Endothelial cell of umbilical vein (primary cell): Measurements from ENCODE around the gene GSG1L. TPM values are rescaled to one million over a fixed set of nuclear protein-coding genes. Genes with fewer than 3 reads are reported as not detected.

ENCODE experiments used
- BruUV-seq: library from RNA; stranded (reverse); fragments of 400-500 nt; replicated peaks from 2 replicates; lab custom pipeline; 2021; lab: Mats Ljungman, UMichigan
- CTCF ChIA-PET: fragments of 300-600, 350-600 bp; sonication (Branson Sonifier 250); formaldehyde crosslinking; loops from one replicate; lab custom pipeline; 2021; ENCODE audit warnings: antibody characterized with exemption, inconsistent platforms; lab: Charles Lee
- POLR2A ChIA-PET: fragments of 300-600, 350-600 bp; sonication (Branson Sonifier 250); formaldehyde crosslinking; loops from one replicate; lab custom pipeline; 2021; ENCODE audit warnings: antibody characterized with exemption, inconsistent platforms; lab: Charles Lee
- DNase-seq: peaks from one replicate; pipeline ENCODE4 v3.0.0-alpha.2; 2011; ENCODE audit warnings: low read depth, low spot score
- FAIRE-seq: peaks from 2 replicates; lab custom pipeline; 2011; peaks lifted over from hg19 to GRCh38; lab: Jason Lieb, UNC
- H2AFZ ChIP-seq: 2 replicates; pipeline ENCODE4 v1.6.0; 2012; ENCODE audit warnings: low read depth, low read length, control low read depth, inconsistent platforms
- H3K27ac ChIP-seq: 2 replicates; pipeline ENCODE4 v1.5.1; 2011; ENCODE audit warnings: low read depth, mild to moderate bottlenecking, control low read depth, low read length, moderate library complexity; ENCODE audit not compliant: insufficient read depth
- H3K27me3 ChIP-seq, 2 experiments: 2 replicates each; pipeline versions ENCODE4 v1.6.0 to v1.6.1; 2011; ENCODE audit warnings: low read length in 2 of 2, mixed read lengths in 1 of 2; ENCODE audit not compliant: control insufficient read depth in 2 of 2, insufficient read depth in 2 of 2
- H3K36me3 ChIP-seq, 2 experiments: 2 replicates in 1 of 2; 3 replicates in 1 of 2; pipeline ENCODE4 v1.5.1; 2011; ENCODE audit warnings: low read length in 2 of 2, mild to moderate bottlenecking in 1 of 2, moderate library complexity in 1 of 2; ENCODE audit not compliant: control insufficient read depth in 2 of 2, insufficient read depth in 2 of 2; ENCODE audit errors: extremely low read depth in 1 of 2
- H3K4me1 ChIP-seq: 3 replicates; pipeline ENCODE4 v1.5.1; 2011; ENCODE audit warnings: mild to moderate bottlenecking, low read length; ENCODE audit not compliant: control insufficient read depth, insufficient read depth; ENCODE audit errors: extremely low read depth
- H3K4me2 ChIP-seq: 2 replicates; pipeline ENCODE4 v1.6.1; 2011; ENCODE audit warnings: low read length, control low read depth, mixed read lengths; ENCODE audit not compliant: insufficient read depth
- H3K4me3 ChIP-seq, 3 experiments: fragments of 200-600 bp in 1 of 3; sonication (generic), shearing (Covaris generic) in 1 of 3; replicated peaks in 1 of 3; 2 replicates each; pipeline ENCODE4 v1.5.1; 2011 to 2016; ENCODE audit warnings: control low read depth in 3 of 3, low read length in 3 of 3, mild to moderate bottlenecking in 2 of 3, inconsistent platforms in 1 of 3, low read depth in 1 of 3, moderate library complexity in 1 of 3; ENCODE audit not compliant: insufficient read depth in 1 of 3
- H3K79me2 ChIP-seq: 2 replicates; pipeline ENCODE4 v1.6.0; 2012; ENCODE audit warnings: low read length, inconsistent platforms; ENCODE audit not compliant: control insufficient read depth, insufficient read depth
- H3K9ac ChIP-seq: replicated peaks from 2 replicates; pipeline ENCODE3; 2011; ENCODE audit warnings: low read length, control low read depth; ENCODE audit not compliant: insufficient read depth; ENCODE audit errors: extremely low read depth
- H3K9me1 ChIP-seq: replicated peaks from 3 replicates; pipeline ENCODE4 v1.6.0; 2011; ENCODE audit warnings: mild to moderate bottlenecking, low read length; ENCODE audit not compliant: control insufficient read depth, insufficient read depth; ENCODE audit errors: extremely low read depth
- H3K9me3 ChIP-seq: replicated peaks from 2 replicates; pipeline ENCODE4 v1.5.1; 2012; ENCODE audit warnings: low read length, inconsistent platforms; ENCODE audit not compliant: control insufficient read depth, insufficient read depth
- H4K20me1 ChIP-seq: replicated peaks from 2 replicates; pipeline ENCODE3; 2011; ENCODE audit warnings: mild to moderate bottlenecking, low read length; ENCODE audit not compliant: control insufficient read depth, insufficient read depth; ENCODE audit errors: extremely low read depth
- CTCF ChIP-seq, 2 donors: IDR thresholded peaks; 1 replicate in 1 of 2; 2 replicates in 1 of 2; pipeline ENCODE4 v1.5.1; 2011; ENCODE audit warnings: low read length in 2 of 2, mild to moderate bottlenecking in 2 of 2, moderate library complexity in 2 of 2, control low read depth in 1 of 2, inconsistent platforms in 1 of 2, low read depth in 1 of 2; ENCODE audit not compliant: insufficient read depth in 1 of 2; ENCODE audit errors: extremely low read depth in 1 of 2
- EZH2 ChIP-seq: IDR thresholded peaks from 2 replicates; pipeline ENCODE4 v1.6.1; 2012; ENCODE audit warnings: borderline replicate concordance, low read depth, mild to moderate bottlenecking, moderate library complexity, low read length, inconsistent platforms; ENCODE audit not compliant: severe bottlenecking
- FOS ChIP-seq: IDR thresholded peaks from 2 replicates; pipeline ENCODE4 v1.6.1; 2011; ENCODE audit warnings: mild to moderate bottlenecking, low read length, moderate library complexity, borderline replicate concordance; ENCODE audit not compliant: insufficient read depth
- GATA2 ChIP-seq: IDR thresholded peaks from 2 replicates; pipeline ENCODE4 v1.7.0; 2011; ENCODE audit warnings: low read depth, mild to moderate bottlenecking, moderate library complexity, mixed read lengths, low read length; ENCODE audit not compliant: insufficient read length, insufficient read depth
- JUN ChIP-seq: IDR thresholded peaks from 2 replicates; pipeline ENCODE4 v1.6.1; 2011; ENCODE audit warnings: borderline replicate concordance, low read depth; ENCODE audit not compliant: insufficient read length, insufficient read depth
- MAX ChIP-seq: IDR thresholded peaks from 2 replicates; pipeline ENCODE4 v1.6.1; 2011; ENCODE audit not compliant: insufficient read depth, insufficient read length
- MYC ChIP-seq: IDR thresholded peaks from one replicate; pipeline ENCODE4 v1.6.1; 2011; ENCODE audit warnings: mild to moderate bottlenecking, low read depth, low read length
- POLR2A ChIP-seq: IDR thresholded peaks from 2 replicates; pipeline ENCODE4 v1.6.1; 2012; ENCODE audit warnings: low read depth, mild to moderate bottlenecking, control low read depth, low read length
- POLR2AphosphoS5 ChIP-seq: IDR thresholded peaks from 2 replicates; pipeline ENCODE4 v1.6.1; 2012; ENCODE audit warnings: low read depth, mild to moderate bottlenecking, control low read depth, low read length, moderate library complexity; ENCODE audit not compliant: insufficient read depth
- dilution Hi-C: fragments of 300-500 bp; cut with MboI; formaldehyde crosslinking; loops from one replicate; pipeline ENCODE4 v1.15.0; 2019; ENCODE audit warnings: low sequenced_read_pairs; ENCODE audit not compliant: extremely low pct_ligation_motif_present
- intact Hi-C: fragments of 100-400 bp; cut with micrococcal nuclease; formaldehyde crosslinking; loops from one replicate; pipeline ENCODE4 v1.10.0; 2022
- polyA plus RNA-seq, 4 experiments: library from polyadenylated mRNA; depleted of rRNA in 3 of 4; stranded (reverse) in 3 of 4; unstranded in 1 of 4; fragments of >200 nt; gene quantifications; 2 replicates each; pipeline versions ENCODE4 v1.2.1 to v1.2.3, GENCODE V29; 2011 to 2012; ENCODE audit warnings: missing spikeins in 1 of 4
- total RNA-seq: library from RNA; stranded (reverse); gene quantifications from 2 replicates; pipeline ENCODE4 v1.2.3, GENCODE V29; 2021

Gene GSG1L
- total and polyA plus RNA-seq, 2 donors (not counting 3 experiments of a cell fraction or from before 2014, with no cell fraction given), result 0.06 TPM; not detected in 1

GRCh38 chr16:27840311-27841060 lies 223.0 kb downstream of the GSG1L start:
- FAIRE-seq (no peak), DNase-seq (no peak)
- intact Hi-C loops (no loop called here), dilution Hi-C loops (no loop called here)
- Histone ChIP-seq H3K79me2 (no peaks in the 10 kb centered on the region), H4K20me1 (no peaks in the 10 kb centered on the region), H3K9ac (no peak overlapping the region), H3K4me2 (no peak overlapping the region), H2AFZ (no peak overlapping the region), H3K9me3 (no peaks in the 10 kb centered on the region), H3K9me1 (no peaks in the 10 kb centered on the region), H3K4me1 (no peaks in the 10 kb centered on the region), H3K27me3 (peaks cover 7 to 9% of the 10 kb centered on the region in 2 experiments), H3K4me3 (no peak overlapping the region), H3K27ac (no peak overlapping the region), H3K36me3 (no peaks in the 10 kb centered on the region)
- POLR2A ChIA-PET, result no interaction called here
- BruUV-seq, result no TSS peak
- TF ChIP-seq CTCF (IDR thresholded peaks at IDR 0.05; ENCODE audit: extremely low read depth in 1 of 2, insufficient read depth in 1 of 2, low read depth in 1 of 2, low read length in 2 of 2) (no peak), FOS (no peak), POLR2A (no peak), EZH2 (no peak), GATA2 (no peak), JUN (no peak), MAX (no peak), POLR2AphosphoS5 (no peak), MYC (no peak)
- CTCF ChIA-PET, result no interaction called here
